H4 (cell line): ENCODE data around the gene SLC36A2. TPM values are rescaled to one million over a fixed set of nuclear protein-coding genes. Genes with fewer than 3 reads are reported as not detected.
"Not testable (repeated sequence)": the region's sequence is repeated elsewhere in the genome, so short reads cannot be mapped to it uniquely, and the experiment has no call there.

Source experiments
- DNase-seq: peaks from one replicate; pipeline ENCODE4 v3.0.0-alpha.2; 2015; ENCODE audit warnings: low spot score
- total RNA-seq: library from RNA; depleted of rRNA; stranded (reverse); fragments of >200 nt; shearing (Covaris generic); gene quantifications from 2 replicates; pipeline ENCODE4 v1.2.3, GENCODE V29; 2014; rRNA removed

SLC36A2 gene
- 0.14 TPM in 1 of 2 replicates, not detected in the other for total RNA-seq

GRCh38 chr5:151347369-151347768 is at the start of gene SLC36A2:
Gene SLC36A2, minus strand, starts transcription at chr5:151347559. Its CDS starts 99 bp downstream, at chr5:151347460.
- DNase-seq, result no peak

DNA sequence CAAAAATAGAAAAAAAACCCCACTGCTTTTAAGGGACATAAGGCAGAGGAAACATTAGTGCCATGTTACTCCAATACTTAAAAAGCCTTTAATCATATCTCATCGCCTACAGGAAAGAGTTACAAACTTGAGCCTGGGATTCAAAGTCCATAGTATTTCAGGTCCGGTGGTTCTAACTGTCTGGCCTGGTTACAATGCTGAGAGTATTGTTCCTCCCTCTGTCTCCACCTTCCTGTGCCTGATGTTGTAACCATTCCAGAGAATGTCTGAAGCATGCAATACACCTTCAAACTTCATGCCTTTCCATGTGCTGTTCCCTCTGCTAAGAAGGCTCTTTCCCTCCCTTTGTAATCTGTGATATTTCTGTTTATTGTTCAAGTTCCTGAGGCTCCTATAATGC is 41.6 kb upstream of the SLC36A2 start:
- DNase-seq, result no peak

DNA sequence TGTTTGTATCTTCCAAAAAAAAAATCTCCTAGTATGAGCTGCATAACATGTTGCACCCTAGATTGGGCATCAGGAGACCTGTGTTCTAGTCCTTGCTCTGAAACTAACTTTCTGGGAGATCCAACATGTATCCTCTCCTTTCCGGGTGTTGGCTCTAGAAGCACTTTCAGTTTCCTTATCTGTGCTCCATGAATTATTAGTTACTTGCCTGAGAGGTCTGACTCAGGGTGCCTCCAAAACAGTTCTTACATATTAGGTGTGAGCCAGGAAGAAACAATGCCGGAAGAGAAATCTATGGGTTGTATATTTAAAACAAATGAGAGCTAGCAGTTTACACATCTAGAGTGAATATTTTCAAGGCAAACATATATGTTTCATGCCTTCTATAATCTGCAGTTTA is 36.7 kb upstream of the SLC36A2 start:
- DNase-seq, result no peak

GRCh38 chr5:151383011-151383410 is 35.7 kb upstream of the SLC36A2 start:
- DNase-seq, result peak; percentile 34

- DNase-seq, result no peak
Observed at GRCh38 chr5:151382576-151382975, 35.2 kb upstream of the SLC36A2 start.

DNA sequence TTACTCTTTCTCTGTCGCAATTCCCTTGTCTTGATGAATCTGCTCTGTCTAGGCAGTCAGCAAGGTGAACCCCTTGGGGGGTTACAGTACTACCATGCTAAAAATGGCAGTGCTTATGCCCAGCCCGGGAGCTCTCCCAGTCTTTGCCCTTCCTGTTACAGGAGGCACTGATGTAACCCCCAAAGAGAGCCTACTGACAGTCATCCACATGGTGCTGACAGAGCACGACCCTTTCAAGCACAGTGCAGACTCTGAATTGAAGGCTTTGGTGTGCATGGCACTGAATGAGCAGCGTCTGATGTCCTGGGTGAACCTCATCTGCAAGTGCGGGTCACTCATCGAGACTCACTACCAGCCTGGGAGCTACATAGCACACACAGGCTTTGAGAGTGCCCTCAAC is 34.5 kb upstream of the SLC36A2 start:
- no peak for DNase-seq

GRCh38 chr5:151378616-151379015 is 31.3 kb upstream of the SLC36A2 start:
- no peak for DNase-seq

- no peak for DNase-seq
Observed at GRCh38 chr5:151374539-151374938, 27.2 kb upstream of the SLC36A2 start.

DNA sequence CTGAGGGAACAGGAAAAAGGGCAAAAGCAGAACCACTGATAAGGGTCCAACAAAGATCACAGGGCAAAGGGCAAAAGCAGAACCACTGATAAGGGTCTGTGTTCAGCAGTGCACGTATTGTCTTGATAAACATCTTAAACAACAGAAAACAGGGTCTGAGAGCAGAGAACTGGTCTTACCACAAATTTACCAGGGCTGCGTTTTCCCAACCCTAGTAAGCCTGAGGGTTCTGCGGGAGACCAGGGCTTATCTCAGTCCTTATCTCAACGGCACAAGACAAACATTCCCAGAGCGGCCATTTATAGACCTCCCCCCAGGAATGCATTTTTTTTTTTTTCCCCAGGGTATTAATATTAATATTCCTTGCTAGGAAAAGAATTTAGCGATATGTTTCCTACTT is 19.7 kb upstream of the SLC36A2 start:
- not testable (repeated sequence) for DNase-seq

DNA sequence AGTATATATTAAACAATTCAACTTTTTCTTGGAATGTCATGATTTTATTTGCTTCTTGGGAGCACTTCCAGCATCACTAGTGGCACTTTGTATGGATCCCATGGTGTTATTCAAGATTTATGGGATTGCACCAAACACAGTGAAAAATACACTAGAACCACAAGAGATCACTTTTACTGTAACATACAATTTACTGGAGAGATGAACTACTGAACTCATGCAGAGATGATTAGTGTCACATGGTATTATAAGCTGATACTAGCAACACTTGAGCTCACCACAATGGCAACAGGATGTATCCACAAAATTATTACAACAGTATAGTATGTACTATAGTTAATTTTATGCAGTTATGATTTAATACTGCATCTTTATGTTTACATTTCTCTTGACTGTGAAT is 16.3 kb upstream of the SLC36A2 start:
- DNase-seq, result no peak

GRCh38 chr5:151362970-151363369 is 15.6 kb upstream of the SLC36A2 start:
- no peak for DNase-seq

GRCh38 chr5:151359391-151359790 is 12.0 kb upstream of the SLC36A2 start:
- no peak for DNase-seq

DNA sequence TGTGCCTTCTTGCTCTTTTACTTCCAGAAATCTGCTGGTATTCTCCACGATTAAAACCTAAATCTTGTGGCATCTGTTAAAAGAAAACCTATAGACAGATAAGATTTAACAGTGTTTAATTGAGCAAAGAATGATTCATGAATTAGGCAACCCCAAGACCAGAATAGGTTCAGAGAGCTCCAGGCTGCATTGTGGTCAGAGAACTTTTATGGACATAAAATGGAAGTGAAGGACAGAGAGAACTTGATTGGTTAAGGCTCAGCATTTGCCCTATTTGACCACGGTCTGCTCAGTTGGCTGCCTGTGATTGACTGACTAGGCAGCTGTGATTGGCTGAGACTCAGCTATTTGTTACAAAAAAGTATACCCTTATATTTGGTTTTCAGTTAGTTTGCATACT is 10.4 kb upstream of the SLC36A2 start:
- DNase-seq, result peak; percentile 41

DNA sequence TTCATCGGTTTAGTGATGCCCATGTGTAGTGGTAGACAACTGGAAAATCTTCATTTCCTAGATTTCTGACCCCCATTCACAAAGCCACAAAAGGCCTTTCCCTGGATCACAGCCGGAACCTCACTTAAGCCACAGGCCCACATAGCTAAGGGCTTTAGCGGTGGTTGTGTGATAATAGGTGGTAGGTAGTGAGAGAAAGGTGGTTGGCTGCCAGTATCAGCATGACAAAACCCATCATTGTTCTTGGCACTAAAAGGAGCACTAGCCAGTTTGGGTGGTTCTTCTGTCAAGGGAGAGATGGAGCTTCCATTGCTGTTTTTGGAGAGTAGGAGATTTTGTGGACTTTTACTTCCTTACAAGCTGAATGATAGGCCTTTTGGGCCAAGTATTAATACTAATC is 9.7 kb upstream of the SLC36A2 start:
- DNase-seq, result no peak

- DNase-seq, result no peak
Observed at GRCh38 chr5:151351671-151352070, 4.3 kb upstream of the SLC36A2 start.

GRCh38 chr5:151348789-151349188 is 1.4 kb upstream of the SLC36A2 start:
- no peak for DNase-seq

- no peak for DNase-seq
Observed at GRCh38 chr5:151345808-151346478, 1.4 kb downstream of the SLC36A2 start.

GRCh38 chr5:151345187-151345807 is 2.1 kb downstream of the SLC36A2 start:
- DNase-seq, result no peak

DNA sequence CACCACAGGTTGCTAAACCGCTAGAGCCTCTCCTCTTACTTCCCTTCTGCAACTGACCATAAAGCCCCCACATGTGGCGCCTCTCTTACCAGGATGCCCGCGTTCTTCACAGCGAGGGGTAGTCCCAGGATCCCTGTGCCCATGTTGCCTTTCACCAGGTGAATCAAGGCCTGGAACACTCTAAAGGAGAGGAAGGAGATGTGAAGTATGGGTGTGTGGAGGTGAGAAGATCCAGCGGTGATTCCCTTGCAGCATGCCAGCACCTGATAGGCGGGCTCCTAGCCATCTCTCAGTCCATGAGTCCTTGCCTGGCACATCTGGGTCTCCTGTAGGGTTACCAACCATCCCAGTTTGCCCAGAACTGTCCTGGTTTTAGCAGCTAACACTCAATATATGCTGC is 3.3 kb downstream of the SLC36A2 start:
- no peak for DNase-seq

DNA sequence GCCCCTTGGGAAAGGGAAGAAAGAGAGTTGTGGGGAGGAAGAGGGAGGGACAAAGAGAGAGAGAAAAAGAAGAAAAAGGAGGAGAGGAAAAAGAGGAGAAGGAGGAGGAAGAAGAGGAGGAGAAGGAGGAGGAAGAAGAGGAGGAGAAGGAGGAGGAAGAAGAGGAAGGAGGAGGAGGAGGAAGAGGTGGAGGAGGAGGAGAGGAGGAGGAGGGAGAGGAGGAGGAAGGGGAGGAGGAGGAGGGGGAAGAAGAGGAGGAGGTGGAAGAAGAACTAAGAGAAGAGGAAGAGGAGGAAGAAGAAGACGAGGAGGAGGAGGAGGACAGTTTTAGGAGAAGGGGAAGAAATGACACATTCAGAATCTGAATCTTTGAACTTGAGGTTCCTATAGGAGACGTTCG is 7.4 kb downstream of the SLC36A2 start:
- no peak for DNase-seq

- no peak for DNase-seq
Observed at GRCh38 chr5:151338734-151339133, 8.6 kb downstream of the SLC36A2 start.

- DNase-seq, result no peak
Observed at GRCh38 chr5:151332857-151333256, 14.5 kb downstream of the SLC36A2 start.

DNA sequence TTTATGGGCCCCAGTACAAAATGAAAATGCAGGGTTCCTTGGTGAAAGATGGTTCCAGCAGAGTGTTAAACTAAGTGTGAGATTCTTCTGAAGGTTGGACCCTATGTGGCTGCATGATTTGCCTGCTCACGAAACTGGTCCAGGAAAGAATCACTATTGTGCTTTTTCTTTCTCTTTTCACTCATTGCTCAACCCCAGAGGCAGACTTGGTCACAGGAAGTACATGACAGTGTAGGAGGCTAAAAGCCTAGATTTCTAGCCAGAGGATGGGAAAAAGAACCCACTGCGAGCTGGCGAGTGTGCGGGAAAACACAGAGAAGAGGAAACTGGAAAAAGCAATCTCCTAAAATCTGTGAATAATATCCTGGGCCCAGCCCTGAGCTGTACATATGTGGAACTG is 18.6 kb downstream of the SLC36A2 start:
- DNase-seq, result no peak

- no peak for DNase-seq
Observed at GRCh38 chr5:151327585-151327984, 19.8 kb downstream of the SLC36A2 start.
